ENCODE results near the gene ROBO1. TPM values are rescaled to one million over a fixed set of nuclear protein-coding genes. Genes with fewer than 3 reads are reported as not detected.

The ROBO1 gene
- total RNA-seq, 1 donor from 2014 or later: 250 TPM

GRCh38 chr3:78830470-78830869, 937.3 kb downstream of the ROBO1 start:
- H3K4me3 Mint-ChIP-seq (ENCODE audit: unreplicated experiment): peak overlapping the region; percentile 53
- no peak for TF ChIP-seq CTCF (IDR thresholded peaks at IDR 0.05; ENCODE audit: unreplicated experiment)
- H3K36me3 Mint-ChIP-seq (ENCODE audit: low read depth, unreplicated experiment): peaks cover 4% of the 10 kb centered on the region
- peaks cover 15% of the 10 kb centered on the region for H3K4me1 Mint-ChIP-seq (ENCODE audit: unreplicated experiment)
- DNase-seq (ENCODE audit: low spot score): peak; percentile 15
- peak overlapping the region; percentile 98 for H3K27ac Mint-ChIP-seq (ENCODE audit: unreplicated experiment)
- H3K9me3 Mint-ChIP-seq (ENCODE audit: unreplicated experiment): no peaks in the 10 kb centered on the region
- peaks cover 6% of the 10 kb centered on the region for H3K27me3 Mint-ChIP-seq (ENCODE audit: unreplicated experiment)

GRCh38 chr3:78827618-78828017, 940.2 kb downstream of the ROBO1 start:
- no peak for DNase-seq (ENCODE audit: low spot score)
- no peak overlapping the region for H3K27ac Mint-ChIP-seq (ENCODE audit: unreplicated experiment)
- peaks cover 20% of the 10 kb centered on the region for H3K4me1 Mint-ChIP-seq (ENCODE audit: unreplicated experiment)
- no peak for TF ChIP-seq CTCF (IDR thresholded peaks at IDR 0.05; ENCODE audit: unreplicated experiment)
- peaks cover 6% of the 10 kb centered on the region for H3K27me3 Mint-ChIP-seq (ENCODE audit: unreplicated experiment)
- no peaks in the 10 kb centered on the region for H3K9me3 Mint-ChIP-seq (ENCODE audit: unreplicated experiment)
- H3K36me3 Mint-ChIP-seq (ENCODE audit: low read depth, unreplicated experiment): peaks cover 4% of the 10 kb centered on the region
- H3K4me3 Mint-ChIP-seq (ENCODE audit: unreplicated experiment): no peak overlapping the region

GRCh38 chr3:78825858-78826215, 942.0 kb downstream of the ROBO1 start:
- H3K4me3 Mint-ChIP-seq (ENCODE audit: unreplicated experiment): no peak overlapping the region
- no peak for TF ChIP-seq CTCF (IDR thresholded peaks at IDR 0.05; ENCODE audit: unreplicated experiment)
- DNase-seq (ENCODE audit: low spot score): no peak
- no peaks in the 10 kb centered on the region for H3K9me3 Mint-ChIP-seq (ENCODE audit: unreplicated experiment)
- peaks cover 20% of the 10 kb centered on the region for H3K4me1 Mint-ChIP-seq (ENCODE audit: unreplicated experiment)
- peaks cover 6% of the 10 kb centered on the region for H3K27me3 Mint-ChIP-seq (ENCODE audit: unreplicated experiment)
- no peak overlapping the region for H3K27ac Mint-ChIP-seq (ENCODE audit: unreplicated experiment)
- H3K36me3 Mint-ChIP-seq (ENCODE audit: low read depth, unreplicated experiment): peaks cover 4% of the 10 kb centered on the region

- no peak overlapping the region for H3K27ac Mint-ChIP-seq (ENCODE audit: unreplicated experiment)
- H3K9me3 Mint-ChIP-seq (ENCODE audit: unreplicated experiment): no peaks in the 10 kb centered on the region
- TF ChIP-seq CTCF (IDR thresholded peaks at IDR 0.05; ENCODE audit: unreplicated experiment): no peak
- no peak overlapping the region for H3K4me3 Mint-ChIP-seq (ENCODE audit: unreplicated experiment)
- DNase-seq (ENCODE audit: low spot score): no peak
- H3K36me3 Mint-ChIP-seq (ENCODE audit: low read depth, unreplicated experiment): peaks cover 4% of the 10 kb centered on the region
- peaks cover 5% of the 10 kb centered on the region for H3K27me3 Mint-ChIP-seq (ENCODE audit: unreplicated experiment)
- peaks cover 15% of the 10 kb centered on the region for H3K4me1 Mint-ChIP-seq (ENCODE audit: unreplicated experiment)
These were observed 942.5 kb downstream of the ROBO1 start for GRCh38 chr3:78825118-78825857.

- DNase-seq (ENCODE audit: low spot score): no peak
- no peak overlapping the region for H3K27ac Mint-ChIP-seq (ENCODE audit: unreplicated experiment)
These were observed 943.9 kb downstream of the ROBO1 start for GRCh38 chr3:78823859-78824258.

More at GRCh38 chr3:78823859-78824258, 943.9 kb downstream of the ROBO1 start:
- H3K9me3 Mint-ChIP-seq (ENCODE audit: unreplicated experiment): no peaks in the 10 kb centered on the region
- H3K36me3 Mint-ChIP-seq (ENCODE audit: low read depth, unreplicated experiment): peaks cover 4% of the 10 kb centered on the region
- peaks cover 2% of the 10 kb centered on the region for H3K27me3 Mint-ChIP-seq (ENCODE audit: unreplicated experiment)
- TF ChIP-seq CTCF (IDR thresholded peaks at IDR 0.05; ENCODE audit: unreplicated experiment): no peak
- H3K4me3 Mint-ChIP-seq (ENCODE audit: unreplicated experiment): no peak overlapping the region
- peaks cover 5% of the 10 kb centered on the region for H3K4me1 Mint-ChIP-seq (ENCODE audit: unreplicated experiment)

Measured in endothelial cell (in vitro differentiated cells).